K562 (cell line): Measurements from ENCODE around the gene OOSP4A. TPM values are rescaled to one million over a fixed set of nuclear protein-coding genes. Genes with fewer than 3 reads are reported as not detected.

Experiments used
- ATF1 ChIP-seq, 2 experiments: fragments of 450-650 bp in 1 of 2; IDR thresholded peaks; 2 replicates each; pipeline ENCODE4 v1.6.1; 2016; ENCODE audit warnings: missing compliant biosample characterization in 1 of 2, missing genetic modification characterization in 1 of 2
- ATF7 ChIP-seq: fragments of 450-650 bp; IDR thresholded peaks from 2 replicates; pipeline ENCODE4 v1.7.1; 2014; ENCODE audit warnings: mild to moderate bottlenecking, moderate library complexity
- BRD9 ChIP-seq: fragments of 450-650 bp; IDR thresholded peaks from 2 replicates; pipeline ENCODE4 v1.6.1; 2018; ENCODE audit warnings: low read depth; ENCODE audit not compliant: partially characterized antibody
- BRF2 ChIP-seq: IDR thresholded peaks from 3 replicates; pipeline ENCODE4 v1.6.1; 2011; ENCODE audit warnings: borderline replicate concordance, mild to moderate bottlenecking; ENCODE audit not compliant: insufficient read length, insufficient read depth
- CBX5 ChIP-seq: IDR thresholded peaks from 2 replicates; pipeline ENCODE4 v1.6.1; 2014; ENCODE audit warnings: low read depth, borderline replicate concordance
- COPS2 ChIP-seq: fragments of 450-650 bp; conservative IDR thresholded peaks from 2 replicates; pipeline ENCODE4 v1.6.1; 2016; ENCODE audit warnings: mild to moderate bottlenecking, moderate library complexity
- DDX20 ChIP-seq: fragments of 450-650 bp; IDR thresholded peaks from 2 replicates; pipeline ENCODE4 v1.6.1; 2016; ENCODE audit warnings: missing genetic modification characterization, low read depth, mild to moderate bottlenecking, missing compliant biosample characterization, moderate library complexity
- DPF2 ChIP-seq: fragments of 450-650 bp; IDR thresholded peaks from 2 replicates; pipeline ENCODE4 v1.6.1; 2016
- ETV5 ChIP-seq: sonication (generic); formaldehyde crosslinking; IDR thresholded peaks from 2 replicates; pipeline ENCODE4 v1.4.0; 2020; ENCODE audit warnings: low read depth, mild to moderate bottlenecking, missing genetic modification reagents
- FOXA3 ChIP-seq, 2 experiments: fragments of 450-650 bp in 1 of 2; sonication (generic) in 1 of 2; formaldehyde crosslinking; IDR thresholded peaks in 1 of 2; conservative IDR thresholded peaks in 1 of 2; 2 replicates each; pipeline versions ENCODE4 v1.4.0 to v1.8.0; 2020 to 2022; ENCODE audit warnings: mild to moderate bottlenecking in 2 of 2, missing genetic modification reagents in 1 of 2
- GATAD2B ChIP-seq: fragments of 450-650 bp; IDR thresholded peaks from 2 replicates; pipeline ENCODE4 v1.6.1; 2017; ENCODE audit warnings: mild to moderate bottlenecking, borderline replicate concordance
- HES1 ChIP-seq: fragments of 450-650 bp; IDR thresholded peaks from 2 replicates; pipeline ENCODE4 v1.6.1; 2016; ENCODE audit warnings: low read depth, mild to moderate bottlenecking, moderate library complexity
- IRF9 ChIP-seq: fragments of 450-650 bp; IDR thresholded peaks from 2 replicates; pipeline ENCODE4 v1.6.1; 2016; ENCODE audit warnings: missing biosample characterization, missing genetic modification characterization
- POU5F1 ChIP-seq: fragments of 150-350 bp; IDR thresholded peaks from 2 replicates; pipeline ENCODE4 v1.6.1; 2014; ENCODE audit warnings: borderline replicate concordance, low read length, low read depth, mild to moderate bottlenecking; ENCODE audit not compliant: partially characterized antibody
- TSC22D4 ChIP-seq: fragments of 450-650 bp; IDR thresholded peaks from 2 replicates; pipeline ENCODE4 v1.6.1; 2016; ENCODE audit warnings: missing genetic modification characterization, missing biosample characterization, control low read depth
- YBX1 ChIP-seq: fragments of 450-650 bp; IDR thresholded peaks from 2 replicates; pipeline ENCODE4 v1.7.1; 2016; ENCODE audit warnings: mild to moderate bottlenecking
- ZBTB8A ChIP-seq: fragments of 450-650 bp; IDR thresholded peaks from 2 replicates; pipeline ENCODE4 v1.6.1; 2018; ENCODE audit warnings: mild to moderate bottlenecking, moderate library complexity; ENCODE audit not compliant: partially characterized antibody
- ZNF197 ChIP-seq: fragments of 200-800 bp; sonication (Bioruptor generic); IDR thresholded peaks from 2 replicates; pipeline ENCODE4 v1.6.1; 2016; ENCODE audit warnings: low read depth, missing genetic modification characterization, missing compliant biosample characterization
- ZNF347 ChIP-seq: fragments of 450-650 bp; formaldehyde crosslinking; IDR thresholded peaks from 2 replicates; pipeline ENCODE4 v1.4.0; 2020; ENCODE audit warnings: low read depth, mild to moderate bottlenecking, moderate library complexity
- ZNF75A ChIP-seq: fragments of 450-650 bp; formaldehyde crosslinking; IDR thresholded peaks from 2 replicates; pipeline ENCODE4 v1.4.0; 2020; ENCODE audit warnings: mild to moderate bottlenecking
- polyA plus RNA-seq, 8 experiments: library from polyadenylated mRNA; depleted of rRNA in 4 of 8; stranded (reverse) in 5 of 8; unstranded in 3 of 8; fragments of >200 nt; fragmentation: Nextera tagmentation in 2 of 8; fragmentation: Illumina TruSeq in 1 of 8; extraction: Ambion mirVana in 2 of 8; extraction: Trizol in 1 of 8; gene quantifications; 2 replicates each; pipeline versions ENCODE4 v1.2.1 to v1.2.3, GENCODE V29; 2011 to 2014; ENCODE audit warnings: inconsistent platforms in 1 of 8, missing spikeins in 1 of 8
- total RNA-seq, 7 experiments: library from RNA; depleted of rRNA in 6 of 7; stranded (reverse); fragments of >200 nt in 6 of 7; fragmentation: Illumina TruSeq in 2 of 7; extraction: Trizol in 2 of 7; gene quantifications; 2 replicates each; pipeline versions ENCODE4 v1.2.1 to v1.2.3, GENCODE V29; 2011 to 2021; ENCODE audit warnings: low replicate concordance in 1 of 7
- TF ChIP-seq, protein P1 (sequence below): fragments of 450-650 bp; IDR thresholded peaks from 2 replicates; pipeline ENCODE4 v1.7.0; 2016; ENCODE audit warnings: borderline replicate concordance
- TF ChIP-seq, protein P2 (sequence below): sonication (generic); formaldehyde crosslinking; IDR thresholded peaks from 2 replicates; pipeline ENCODE4 v1.8.0; 2022; ENCODE audit warnings: missing genetic modification reagents, mild to moderate bottlenecking, moderate library complexity, borderline replicate concordance

The OOSP4A gene
- total and polyA plus RNA-seq, 9 of the 15 experiments (the other 6 are each of a cell fraction or from before 2014, with no cell fraction given) = 0.40 to 2.4 (median 0.74) TPM; not detected in 2

DNA sequence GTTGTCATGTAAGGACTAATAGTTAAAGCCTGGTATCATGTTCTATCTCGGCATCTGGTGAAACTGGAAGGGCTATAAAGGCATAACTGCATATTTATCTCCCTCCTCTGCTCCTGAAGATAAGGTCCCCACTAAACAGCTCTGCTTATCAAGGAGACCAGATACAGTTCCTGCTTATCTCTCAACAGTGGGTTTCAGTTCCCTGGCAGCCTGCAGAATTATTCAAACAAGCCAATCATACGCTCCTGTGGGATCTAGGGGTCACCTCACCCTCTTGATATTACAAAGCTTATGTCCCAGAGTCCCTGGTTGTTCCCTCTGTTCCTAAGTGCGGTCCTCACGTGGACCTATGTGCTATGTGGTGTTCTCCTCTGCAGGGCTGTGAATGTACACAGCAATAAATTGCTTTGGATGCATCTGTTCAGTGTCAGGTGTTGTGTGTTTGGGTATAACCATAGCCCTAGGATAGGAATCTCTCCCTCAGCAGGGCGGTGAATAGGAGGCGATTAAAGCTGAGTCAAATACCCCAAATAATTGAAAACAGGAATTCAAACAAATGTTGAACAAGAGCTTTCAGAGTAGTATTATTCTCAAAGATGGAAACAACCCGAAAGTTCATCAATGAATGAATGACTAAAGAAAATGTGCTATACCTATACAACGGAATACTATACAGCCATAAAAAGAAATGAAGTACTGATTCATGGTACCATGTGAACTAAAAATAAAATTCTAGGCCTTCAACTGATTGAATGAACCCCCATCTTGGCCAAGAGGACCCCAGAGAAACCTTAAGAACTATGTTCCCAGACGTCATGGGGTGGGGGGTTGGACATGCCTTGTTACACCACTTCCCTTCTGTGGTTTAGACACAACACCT, 3.1 kb upstream of the OOSP4A start (continued):
- peak; percentile 94 for TF ChIP-seq HES1
- peak; percentile 99 for TF ChIP-seq DPF2
- no peak for TF ChIP-seq ZBTB8A
- TF ChIP-seq, protein P1, sequence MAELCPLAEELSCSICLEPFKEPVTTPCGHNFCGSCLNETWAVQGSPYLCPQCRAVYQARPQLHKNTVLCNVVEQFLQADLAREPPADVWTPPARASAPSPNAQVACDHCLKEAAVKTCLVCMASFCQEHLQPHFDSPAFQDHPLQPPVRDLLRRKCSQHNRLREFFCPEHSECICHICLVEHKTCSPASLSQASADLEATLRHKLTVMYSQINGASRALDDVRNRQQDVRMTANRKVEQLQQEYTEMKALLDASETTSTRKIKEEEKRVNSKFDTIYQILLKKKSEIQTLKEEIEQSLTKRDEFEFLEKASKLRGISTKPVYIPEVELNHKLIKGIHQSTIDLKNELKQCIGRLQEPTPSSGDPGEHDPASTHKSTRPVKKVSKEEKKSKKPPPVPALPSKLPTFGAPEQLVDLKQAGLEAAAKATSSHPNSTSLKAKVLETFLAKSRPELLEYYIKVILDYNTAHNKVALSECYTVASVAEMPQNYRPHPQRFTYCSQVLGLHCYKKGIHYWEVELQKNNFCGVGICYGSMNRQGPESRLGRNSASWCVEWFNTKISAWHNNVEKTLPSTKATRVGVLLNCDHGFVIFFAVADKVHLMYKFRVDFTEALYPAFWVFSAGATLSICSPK = no peak
- TF ChIP-seq ETV5 (CRISPR knock-in tag) = no peak
- no peak for TF ChIP-seq POU5F1
- TF ChIP-seq IRF9 (tag) = no peak; the same call in 1 of the 2 replicates
- TF ChIP-seq ZNF347 (CRISPR knock-in tag) = no peak
- 0 out of 2 replicates have a peak, but pooled peaks have one; percentile 22 for TF ChIP-seq CBX5
- TF ChIP-seq BRF2 = no peak
- TF ChIP-seq ATF1 (CRISPR knock-in tag; IDR thresholded peaks at IDR 0.05) = no peak
- peak; percentile 70 for TF ChIP-seq ATF1 (tag; IDR thresholded peaks at IDR 0.05)
- TF ChIP-seq ATF7 = peak; percentile 78
- TF ChIP-seq BRD9 = peak; percentile 81
- TF ChIP-seq TSC22D4 (tag) = no peak
- TF ChIP-seq, protein P2, sequence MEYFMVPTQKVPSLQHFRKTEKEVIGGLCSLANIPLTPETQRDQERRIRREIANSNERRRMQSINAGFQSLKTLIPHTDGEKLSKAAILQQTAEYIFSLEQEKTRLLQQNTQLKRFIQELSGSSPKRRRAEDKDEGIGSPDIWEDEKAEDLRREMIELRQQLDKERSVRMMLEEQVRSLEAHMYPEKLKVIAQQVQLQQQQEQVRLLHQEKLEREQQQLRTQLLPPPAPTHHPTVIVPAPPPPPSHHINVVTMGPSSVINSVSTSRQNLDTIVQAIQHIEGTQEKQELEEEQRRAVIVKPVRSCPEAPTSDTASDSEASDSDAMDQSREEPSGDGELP (CRISPR knock-in tag) = peak; percentile 53; the same call in 1 of the 2 replicates
- no peak for TF ChIP-seq COPS2
- peak; percentile 39 for TF ChIP-seq DDX20 (tag)
- TF ChIP-seq YBX1 = no peak
- peak; percentile 98 for TF ChIP-seq ZNF197 (CRISPR knock-in tag)
- peak; percentile 98 for TF ChIP-seq GATAD2B
- peak in 1 of 2 experiments; percentile 73; a peak in 2 of 4 replicates for TF ChIP-seq FOXA3 (CRISPR knock-in tag; conservative IDR thresholded peaks at IDR 0.05 in 1 of 2, IDR thresholded peaks at IDR 0.05 in 1 of 2)
- peak; percentile 54; the same call in 1 of the 2 replicates for TF ChIP-seq ZNF75A (CRISPR knock-in tag)
